Mucosa of stomach (tissue), 1 donor: ENCODE measurements around the gene CUL4A.
"Not testable (repeated sequence)": the region's sequence is repeated elsewhere in the genome, so short reads cannot be mapped to it uniquely, and the experiment has no call there.

Source experiments
- H3K27me3 ChIP-seq: one replicate; pipeline ENCODE4 v1.7.0; 2013; ENCODE audit warnings: mild to moderate bottlenecking, low read length; ENCODE audit not compliant: control insufficient read depth, insufficient read depth
- H3K36me3 ChIP-seq: one replicate; pipeline ENCODE4 v1.7.0; 2013; ENCODE audit warnings: low read length; ENCODE audit not compliant: control insufficient read depth, insufficient read depth
- H3K4me1 ChIP-seq: one replicate; pipeline ENCODE4 v1.7.0; 2013; ENCODE audit warnings: mild to moderate bottlenecking, low read length; ENCODE audit not compliant: control insufficient read depth, insufficient read depth
- H3K4me3 ChIP-seq: one replicate; pipeline ENCODE4 v1.7.0; 2013; ENCODE audit warnings: low read length
- H3K9ac ChIP-seq: one replicate; pipeline ENCODE4 v1.7.0; 2013; ENCODE audit warnings: mild to moderate bottlenecking, low read length, moderate library complexity
- H3K9me3 ChIP-seq: one replicate; pipeline ENCODE4 v1.7.0; 2013; ENCODE audit warnings: mild to moderate bottlenecking, low read length, moderate library complexity; ENCODE audit not compliant: control insufficient read depth
- donor health status: Pancreatic carcinoma.

The CUL4A gene

DNA sequence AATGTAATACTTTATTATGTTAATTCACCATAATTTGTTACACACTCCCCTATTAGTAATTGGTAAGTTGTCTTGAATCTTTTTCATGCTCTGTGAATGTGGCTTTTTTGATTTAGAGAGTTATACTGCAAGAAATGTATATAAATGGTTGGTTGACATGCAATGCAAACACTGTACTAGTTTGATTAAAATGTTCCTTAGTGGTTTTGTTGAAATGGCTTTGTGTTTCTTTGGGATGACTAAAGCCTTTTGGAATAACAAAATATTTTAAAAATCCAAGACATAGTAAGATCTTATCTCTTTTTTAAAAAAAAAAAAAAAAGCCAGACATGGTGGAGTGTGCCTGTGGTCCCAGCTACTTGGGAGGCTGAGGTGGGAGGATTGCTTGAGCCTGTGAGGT, 98.1 kb downstream of the CUL4A start:
- H3K9me3 ChIP-seq, result no peaks in the 10 kb centered on the region
- peaks cover 18% of the 10 kb centered on the region for H3K36me3 ChIP-seq
- H3K4me3 ChIP-seq, result no peak overlapping the region
- no peaks in the 10 kb centered on the region for H3K27me3 ChIP-seq
- H3K9ac ChIP-seq, result no peak overlapping the region
- H3K4me1 ChIP-seq, result no peaks in the 10 kb centered on the region

DNA sequence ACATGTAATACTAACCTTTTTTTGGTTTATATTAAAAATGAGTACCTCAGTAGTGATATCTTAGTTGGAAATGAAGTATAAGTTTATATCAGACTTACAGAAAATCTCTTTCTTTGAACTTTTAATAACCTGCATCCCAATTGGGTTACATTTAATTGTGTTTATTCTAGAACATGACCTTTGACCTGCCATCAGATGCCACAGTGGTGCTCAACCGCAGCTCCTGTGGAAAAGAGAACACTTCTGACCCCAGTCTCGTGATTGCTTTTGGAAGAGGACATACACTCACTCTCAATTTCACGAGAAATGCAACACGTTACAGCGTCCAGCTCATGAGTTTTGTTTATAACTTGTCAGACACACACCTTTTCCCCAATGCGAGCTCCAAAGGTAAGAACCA, 100.1 kb downstream of the CUL4A start:
- H3K36me3 ChIP-seq, result peaks cover 14% of the 10 kb centered on the region
- no peaks in the 10 kb centered on the region for H3K9me3 ChIP-seq
- no peak overlapping the region for H3K9ac ChIP-seq
- no peak overlapping the region for H3K4me3 ChIP-seq
- H3K4me1 ChIP-seq, result no peaks in the 10 kb centered on the region
- H3K27me3 ChIP-seq, result no peaks in the 10 kb centered on the region

DNA sequence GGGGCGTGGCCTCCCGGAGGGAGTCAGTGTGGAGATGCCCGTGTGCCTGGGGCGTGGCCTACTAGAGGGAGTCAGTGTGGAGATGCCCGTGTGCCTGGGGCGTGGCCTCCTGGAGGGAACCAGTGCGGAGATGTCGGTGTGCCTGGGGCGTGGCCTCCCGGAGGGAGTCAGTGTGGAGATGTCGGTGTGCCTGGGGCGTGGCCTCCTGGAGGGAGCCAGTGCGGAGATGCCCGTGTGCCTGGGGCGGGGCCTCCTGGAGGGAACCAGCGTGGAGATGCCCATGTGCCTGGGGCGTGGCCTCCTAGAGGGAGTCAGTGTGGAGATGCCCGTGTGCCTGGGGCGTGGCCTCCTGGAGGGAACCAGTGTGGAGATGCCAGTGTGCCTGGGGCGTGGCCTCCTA, 104.7 kb downstream of the CUL4A start:
- H3K36me3 ChIP-seq, result peaks cover 14% of the 10 kb centered on the region
- not testable (repeated sequence) for H3K4me1 ChIP-seq, H3K9me3 ChIP-seq, H3K27me3 ChIP-seq, H3K9ac ChIP-seq, H3K4me3 ChIP-seq

DNA sequence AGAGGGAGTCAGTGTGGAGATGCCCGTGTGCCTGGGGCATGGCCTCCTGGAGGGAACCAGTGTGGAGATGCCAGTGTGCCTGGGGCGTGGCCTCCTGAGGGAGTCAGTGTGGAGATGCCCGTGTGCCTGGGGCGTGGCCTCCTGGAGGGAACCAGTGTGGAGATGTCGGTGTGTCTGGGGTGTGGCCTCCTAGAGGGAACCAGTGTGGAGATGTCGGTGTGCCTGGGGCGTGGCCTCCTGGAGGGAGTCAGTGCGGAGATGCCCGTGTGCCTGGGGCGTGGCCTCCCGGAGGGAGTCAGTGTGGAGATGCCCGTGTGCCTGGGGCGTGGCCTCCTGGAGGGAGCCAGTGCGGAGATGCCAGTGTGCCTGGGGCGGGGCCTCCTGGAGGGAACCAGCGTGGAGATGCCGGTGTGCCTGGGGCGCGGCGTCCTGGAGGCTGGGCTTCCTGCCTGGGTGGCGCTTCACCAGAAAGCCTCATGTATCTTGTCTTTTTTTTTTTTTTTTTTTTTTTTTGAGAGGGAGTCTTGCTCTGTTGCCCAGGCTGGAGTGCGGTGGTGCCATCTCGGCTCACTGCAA, 105.6 kb downstream of the CUL4A start:
- not testable (repeated sequence) for H3K9ac ChIP-seq, H3K27me3 ChIP-seq, H3K4me3 ChIP-seq, H3K4me1 ChIP-seq, H3K9me3 ChIP-seq
- peaks cover 17% of the 10 kb centered on the region for H3K36me3 ChIP-seq

DNA sequence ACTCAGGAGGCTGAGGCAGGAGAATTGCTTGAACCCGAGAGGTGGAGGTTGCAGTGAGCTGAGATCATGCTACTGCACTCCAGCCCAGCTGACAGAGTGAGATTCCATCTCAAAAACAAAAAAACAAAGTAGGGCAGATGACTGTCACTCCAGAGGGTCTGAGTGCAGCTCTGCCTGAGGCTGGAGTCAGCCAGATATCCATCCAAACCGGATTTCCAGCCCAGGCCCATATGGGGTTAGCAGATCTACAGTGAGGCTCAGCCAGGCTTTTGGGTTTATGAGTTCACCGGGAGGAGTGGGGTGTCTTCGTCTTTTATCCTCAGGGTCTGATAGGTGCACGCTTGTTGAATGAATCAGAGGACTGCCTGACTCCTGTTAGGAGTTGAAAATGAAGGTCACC, 106.6 kb downstream of the CUL4A start:
- Histone ChIP-seq H3K4me1 (no peaks in the 10 kb centered on the region), H3K9me3 (no peaks in the 10 kb centered on the region), H3K27me3 (no peaks in the 10 kb centered on the region), H3K4me3 (no peak overlapping the region), H3K36me3 (peaks cover 19% of the 10 kb centered on the region), H3K9ac (no peak overlapping the region)
